GM23338 (cell line): ENCODE results near the gene ULK4. TPM values are rescaled to one million over a fixed set of nuclear protein-coding genes. Genes with fewer than 3 reads are reported as not detected.

ENCODE experiments used
- ATAC-seq: fragments of 200-7000 bp; cut with Tn5 transposase; 3 replicates; pipeline ENCODE4 v1.9.1; 2020
- DNase-seq: peaks from one replicate; pipeline ENCODE4 v3.0.0-alpha.2; 2015; ENCODE audit warnings: low spot score
- H2AFZ ChIP-seq: fragments of 200-600 bp; sonication (generic); 2 replicates; pipeline ENCODE4 v1.8.0; 2016; ENCODE audit warnings: antibody characterized with exemption, mild to moderate bottlenecking, moderate library complexity
- H3F3A ChIP-seq: fragments of 200-600 bp; sonication (generic); replicated peaks from 2 replicates; pipeline ENCODE4 v1.8.0; 2017; ENCODE audit warnings: antibody characterized with exemption, mixed run types, low read depth
- H3K27ac ChIP-seq: fragments of 200-600 bp; sonication (generic); 2 replicates; pipeline ENCODE4 v1.6.1; 2016; ENCODE audit warnings: low read depth
- H3K27me3 ChIP-seq: fragments of 200-600 bp; sonication (generic); 2 replicates; pipeline ENCODE4 v1.8.0; 2016; ENCODE audit warnings: mild to moderate bottlenecking, mixed run types, moderate library complexity; ENCODE audit not compliant: insufficient read depth
- H3K36me3 ChIP-seq: fragments of 200-600 bp; sonication (generic); 2 replicates; pipeline ENCODE4 v1.8.0; 2016; ENCODE audit warnings: mild to moderate bottlenecking; ENCODE audit not compliant: insufficient read depth
- H3K4me1 ChIP-seq: fragments of 200-600 bp; sonication (generic); 2 replicates; pipeline ENCODE4 v1.8.0; 2016; ENCODE audit warnings: mild to moderate bottlenecking, moderate library complexity; ENCODE audit not compliant: insufficient read depth
- H3K4me2 ChIP-seq: fragments of 200-600 bp; sonication (generic); 2 replicates; pipeline ENCODE4 v1.7.1; 2017; ENCODE audit warnings: mixed run types
- H3K4me3 ChIP-seq: fragments of 200-600 bp; sonication (generic); 2 replicates; pipeline ENCODE4 v1.6.1; 2016; ENCODE audit warnings: mixed run types
- H3K79me2 ChIP-seq: fragments of 200-600 bp; sonication (generic); replicated peaks from 2 replicates; pipeline ENCODE4 v1.8.0; 2017; ENCODE audit warnings: mild to moderate bottlenecking; ENCODE audit not compliant: insufficient read depth
- H3K9me2 ChIP-seq: fragments of 200-600 bp; sonication (generic); 2 replicates; pipeline ENCODE4 v1.8.0; 2017; ENCODE audit not compliant: insufficient read depth
- H4K20me1 ChIP-seq: fragments of 200-600 bp; sonication (generic); replicated peaks from 2 replicates; pipeline ENCODE4 v1.8.0; 2017; ENCODE audit warnings: mild to moderate bottlenecking; ENCODE audit not compliant: insufficient read depth
- H3K27ac Mint-ChIP-seq: 2 replicates; pipeline ENCODE4 v1.8.0; 2020; ENCODE audit warnings: inconsistent platforms, mild to moderate bottlenecking, moderate library complexity, mixed read lengths
- H3K27me3 Mint-ChIP-seq: 3 replicates; pipeline ENCODE4 v1.8.0; 2022; ENCODE audit warnings: low read depth, mild to moderate bottlenecking, moderate library complexity, mixed read lengths, inconsistent platforms; ENCODE audit not compliant: insufficient read depth, poor library complexity
- H3K36me3 Mint-ChIP-seq: 3 replicates; pipeline ENCODE4 v1.8.0; 2021; ENCODE audit warnings: low read depth, mild to moderate bottlenecking, inconsistent platforms, moderate library complexity, mixed read lengths
- H3K4me1 Mint-ChIP-seq: 3 replicates; pipeline ENCODE4 v1.8.0; 2020; ENCODE audit warnings: mild to moderate bottlenecking, inconsistent platforms, mixed read lengths
- H3K4me3 Mint-ChIP-seq: 3 replicates; pipeline ENCODE4 v1.8.0; 2021; ENCODE audit warnings: moderate library complexity, mild to moderate bottlenecking, inconsistent platforms, mixed read lengths
- H3K9me3 Mint-ChIP-seq: 3 replicates; pipeline ENCODE4 v1.8.0; 2020; ENCODE audit warnings: moderate library complexity, mild to moderate bottlenecking, inconsistent platforms, mixed read lengths
- CREB1 ChIP-seq: fragments of 250-450 bp; sonication (Bioruptor Pico); IDR thresholded peaks from 2 replicates; pipeline ENCODE4 v1.5.0; 2020; ENCODE audit warnings: low read depth, mild to moderate bottlenecking, moderate library complexity
- EZH2 ChIP-seq: fragments of 200-600 bp; sonication (generic); IDR thresholded peaks from one replicate; pipeline ENCODE4 v1.8.0; 2017; ENCODE audit warnings: antibody characterized with exemption, mild to moderate bottlenecking, low read depth; ENCODE audit not compliant: unreplicated experiment
- EZH2phosphoT487 ChIP-seq: fragments of 200-600 bp; sonication (generic); IDR thresholded peaks from one replicate; pipeline ENCODE4 v1.8.1; 2018; ENCODE audit warnings: antibody characterized with exemption; ENCODE audit not compliant: unreplicated experiment
- JUNB ChIP-seq: IDR thresholded peaks from one replicate; pipeline ENCODE4 v1.6.1; 2016; ENCODE audit warnings: antibody characterized with exemption; ENCODE audit not compliant: unreplicated experiment
- NANOG ChIP-seq: IDR thresholded peaks from 2 replicates; pipeline ENCODE4 v1.6.1; 2016; ENCODE audit warnings: antibody characterized with exemption, borderline replicate concordance
- POLR2AphosphoS5 ChIP-seq: IDR thresholded peaks from 2 replicates; pipeline ENCODE4 v1.6.1; 2016; ENCODE audit warnings: antibody characterized with exemption, low read depth
- STAT1 ChIP-seq: IDR thresholded peaks from one replicate; pipeline ENCODE4 v1.6.1; 2016; ENCODE audit warnings: antibody characterized with exemption; ENCODE audit not compliant: unreplicated experiment
- ZNF114 ChIP-seq: fragments of 250-450 bp; sonication (Bioruptor Pico); IDR thresholded peaks from 2 replicates; pipeline ENCODE4 v1.5.0; 2020; ENCODE audit warnings: mild to moderate bottlenecking, moderate library complexity
- ZNF331 ChIP-seq: fragments of 250-450 bp; sonication (Bioruptor Pico); IDR thresholded peaks from 2 replicates; pipeline ENCODE4 v1.5.0; 2020; ENCODE audit warnings: low read depth, mild to moderate bottlenecking, moderate library complexity
- polyA plus RNA-seq: library from polyadenylated mRNA; unstranded; fragments of >200 nt; fragmentation: Nextera tagmentation; extraction: Ambion mirVana; gene quantifications from 2 replicates; pipeline ENCODE4 v1.2.1, GENCODE V29; 2016
- total RNA-seq: library from RNA; depleted of rRNA; stranded (reverse); fragments of >200 nt; shearing (Covaris generic); gene quantifications from 2 replicates; pipeline ENCODE4 v1.2.3, GENCODE V29; 2014
- TF ChIP-seq, protein P1 (sequence below): IDR thresholded peaks from one replicate; pipeline ENCODE4 v1.6.1; 2018; ENCODE audit warnings: antibody characterized with exemption; ENCODE audit not compliant: unreplicated experiment
- TF ChIP-seq, protein P2 (sequence below): IDR thresholded peaks from 2 replicates; pipeline ENCODE4 v1.6.1; 2016; ENCODE audit warnings: antibody characterized with exemption
- TF ChIP-seq, protein P3 (sequence below): fragments of 250-450 bp; sonication (Bioruptor Pico); IDR thresholded peaks from 2 replicates; pipeline ENCODE4 v1.5.0; 2020; ENCODE audit warnings: mild to moderate bottlenecking, moderate library complexity
- TF ChIP-seq, protein P4 (sequence below), 2 experiments: fragments of 200-600 bp in 1 of 2; sonication (generic) in 1 of 2; conservative IDR thresholded peaks; 2 replicates each; pipeline versions ENCODE4 v1.5.1 to v1.6.1; 2016 to 2017; ENCODE audit warnings: antibody characterized with exemption in 2 of 2, low read depth in 2 of 2, mild to moderate bottlenecking in 2 of 2, moderate library complexity in 1 of 2

The ULK4 gene
- total and polyA plus RNA-seq, 2 experiments from 2014 or later, result 20.8 to 41.4 TPM

DNA sequence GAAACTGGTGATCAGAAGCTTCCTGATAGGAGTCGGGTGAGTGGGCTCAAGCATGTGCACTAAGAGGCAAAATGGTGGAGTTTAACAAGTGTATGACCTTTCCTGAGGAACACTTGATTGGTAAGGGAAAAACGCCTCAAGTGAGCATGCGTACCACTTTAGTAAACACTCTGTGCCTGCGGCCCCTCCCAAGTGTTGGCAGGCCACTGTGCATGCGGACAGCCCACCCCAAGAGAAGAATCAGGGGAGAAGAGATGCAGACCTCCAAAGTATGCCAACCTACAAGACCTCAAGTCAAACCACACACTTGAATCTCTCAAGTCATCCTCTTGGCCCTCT is 640.3 kb downstream of the ULK4 start:
- DNase-seq (no peak), ATAC-seq (no peak; the same call in 2 of the 3 replicates)
- no peak overlapping the region for H3K4me3 Mint-ChIP-seq
- no peaks in the 10 kb centered on the region for H3K36me3 Mint-ChIP-seq
- Histone ChIP-seq H3K4me2 (peak overlapping the region; percentile 69), H3K36me3 (no peaks in the 10 kb centered on the region), H2AFZ (peak overlapping the region; percentile 36; the same call in 1 of the 2 replicates), H3F3A (peaks cover 4% of the 10 kb centered on the region; the same call in 1 of the 2 replicates), H3K79me2 (no peaks in the 10 kb centered on the region), H3K27me3 (no peaks in the 10 kb centered on the region), H3K4me3 (0 out of 2 replicates have a peak overlapping the region, but pooled peaks have one; percentile 36), H4K20me1 (no peaks in the 10 kb centered on the region), H3K4me1 (peaks cover 43% of the 10 kb centered on the region), H3K27ac (peak overlapping the region; percentile 85), H3K9me2 (no peaks in the 10 kb centered on the region)
- no peaks in the 10 kb centered on the region for H3K9me3 Mint-ChIP-seq
- peaks cover 2% of the 10 kb centered on the region for H3K27me3 Mint-ChIP-seq
- peaks cover 52% of the 10 kb centered on the region for H3K4me1 Mint-ChIP-seq
- no peak for TF ChIP-seq EZH2
- TF ChIP-seq, protein P1, sequence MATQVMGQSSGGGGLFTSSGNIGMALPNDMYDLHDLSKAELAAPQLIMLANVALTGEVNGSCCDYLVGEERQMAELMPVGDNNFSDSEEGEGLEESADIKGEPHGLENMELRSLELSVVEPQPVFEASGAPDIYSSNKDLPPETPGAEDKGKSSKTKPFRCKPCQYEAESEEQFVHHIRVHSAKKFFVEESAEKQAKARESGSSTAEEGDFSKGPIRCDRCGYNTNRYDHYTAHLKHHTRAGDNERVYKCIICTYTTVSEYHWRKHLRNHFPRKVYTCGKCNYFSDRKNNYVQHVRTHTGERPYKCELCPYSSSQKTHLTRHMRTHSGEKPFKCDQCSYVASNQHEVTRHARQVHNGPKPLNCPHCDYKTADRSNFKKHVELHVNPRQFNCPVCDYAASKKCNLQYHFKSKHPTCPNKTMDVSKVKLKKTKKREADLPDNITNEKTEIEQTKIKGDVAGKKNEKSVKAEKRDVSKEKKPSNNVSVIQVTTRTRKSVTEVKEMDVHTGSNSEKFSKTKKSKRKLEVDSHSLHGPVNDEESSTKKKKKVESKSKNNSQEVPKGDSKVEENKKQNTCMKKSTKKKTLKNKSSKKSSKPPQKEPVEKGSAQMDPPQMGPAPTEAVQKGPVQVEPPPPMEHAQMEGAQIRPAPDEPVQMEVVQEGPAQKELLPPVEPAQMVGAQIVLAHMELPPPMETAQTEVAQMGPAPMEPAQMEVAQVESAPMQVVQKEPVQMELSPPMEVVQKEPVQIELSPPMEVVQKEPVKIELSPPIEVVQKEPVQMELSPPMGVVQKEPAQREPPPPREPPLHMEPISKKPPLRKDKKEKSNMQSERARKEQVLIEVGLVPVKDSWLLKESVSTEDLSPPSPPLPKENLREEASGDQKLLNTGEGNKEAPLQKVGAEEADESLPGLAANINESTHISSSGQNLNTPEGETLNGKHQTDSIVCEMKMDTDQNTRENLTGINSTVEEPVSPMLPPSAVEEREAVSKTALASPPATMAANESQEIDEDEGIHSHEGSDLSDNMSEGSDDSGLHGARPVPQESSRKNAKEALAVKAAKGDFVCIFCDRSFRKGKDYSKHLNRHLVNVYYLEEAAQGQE, result no peak
- no peak for TF ChIP-seq POLR2AphosphoS5
- TF ChIP-seq EZH2phosphoT487, result no peak
- TF ChIP-seq, protein P2, sequence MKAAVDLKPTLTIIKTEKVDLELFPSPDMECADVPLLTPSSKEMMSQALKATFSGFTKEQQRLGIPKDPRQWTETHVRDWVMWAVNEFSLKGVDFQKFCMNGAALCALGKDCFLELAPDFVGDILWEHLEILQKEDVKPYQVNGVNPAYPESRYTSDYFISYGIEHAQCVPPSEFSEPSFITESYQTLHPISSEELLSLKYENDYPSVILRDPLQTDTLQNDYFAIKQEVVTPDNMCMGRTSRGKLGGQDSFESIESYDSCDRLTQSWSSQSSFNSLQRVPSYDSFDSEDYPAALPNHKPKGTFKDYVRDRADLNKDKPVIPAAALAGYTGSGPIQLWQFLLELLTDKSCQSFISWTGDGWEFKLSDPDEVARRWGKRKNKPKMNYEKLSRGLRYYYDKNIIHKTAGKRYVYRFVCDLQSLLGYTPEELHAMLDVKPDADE, result no peak
- TF ChIP-seq ZNF331 (CRISPR knock-in tag), result no peak
- TF ChIP-seq JUNB, result no peak
- TF ChIP-seq CREB1 (CRISPR knock-in tag), result no peak
- no peak for TF ChIP-seq NANOG
- TF ChIP-seq STAT1, result no peak
- TF ChIP-seq, protein P3, sequence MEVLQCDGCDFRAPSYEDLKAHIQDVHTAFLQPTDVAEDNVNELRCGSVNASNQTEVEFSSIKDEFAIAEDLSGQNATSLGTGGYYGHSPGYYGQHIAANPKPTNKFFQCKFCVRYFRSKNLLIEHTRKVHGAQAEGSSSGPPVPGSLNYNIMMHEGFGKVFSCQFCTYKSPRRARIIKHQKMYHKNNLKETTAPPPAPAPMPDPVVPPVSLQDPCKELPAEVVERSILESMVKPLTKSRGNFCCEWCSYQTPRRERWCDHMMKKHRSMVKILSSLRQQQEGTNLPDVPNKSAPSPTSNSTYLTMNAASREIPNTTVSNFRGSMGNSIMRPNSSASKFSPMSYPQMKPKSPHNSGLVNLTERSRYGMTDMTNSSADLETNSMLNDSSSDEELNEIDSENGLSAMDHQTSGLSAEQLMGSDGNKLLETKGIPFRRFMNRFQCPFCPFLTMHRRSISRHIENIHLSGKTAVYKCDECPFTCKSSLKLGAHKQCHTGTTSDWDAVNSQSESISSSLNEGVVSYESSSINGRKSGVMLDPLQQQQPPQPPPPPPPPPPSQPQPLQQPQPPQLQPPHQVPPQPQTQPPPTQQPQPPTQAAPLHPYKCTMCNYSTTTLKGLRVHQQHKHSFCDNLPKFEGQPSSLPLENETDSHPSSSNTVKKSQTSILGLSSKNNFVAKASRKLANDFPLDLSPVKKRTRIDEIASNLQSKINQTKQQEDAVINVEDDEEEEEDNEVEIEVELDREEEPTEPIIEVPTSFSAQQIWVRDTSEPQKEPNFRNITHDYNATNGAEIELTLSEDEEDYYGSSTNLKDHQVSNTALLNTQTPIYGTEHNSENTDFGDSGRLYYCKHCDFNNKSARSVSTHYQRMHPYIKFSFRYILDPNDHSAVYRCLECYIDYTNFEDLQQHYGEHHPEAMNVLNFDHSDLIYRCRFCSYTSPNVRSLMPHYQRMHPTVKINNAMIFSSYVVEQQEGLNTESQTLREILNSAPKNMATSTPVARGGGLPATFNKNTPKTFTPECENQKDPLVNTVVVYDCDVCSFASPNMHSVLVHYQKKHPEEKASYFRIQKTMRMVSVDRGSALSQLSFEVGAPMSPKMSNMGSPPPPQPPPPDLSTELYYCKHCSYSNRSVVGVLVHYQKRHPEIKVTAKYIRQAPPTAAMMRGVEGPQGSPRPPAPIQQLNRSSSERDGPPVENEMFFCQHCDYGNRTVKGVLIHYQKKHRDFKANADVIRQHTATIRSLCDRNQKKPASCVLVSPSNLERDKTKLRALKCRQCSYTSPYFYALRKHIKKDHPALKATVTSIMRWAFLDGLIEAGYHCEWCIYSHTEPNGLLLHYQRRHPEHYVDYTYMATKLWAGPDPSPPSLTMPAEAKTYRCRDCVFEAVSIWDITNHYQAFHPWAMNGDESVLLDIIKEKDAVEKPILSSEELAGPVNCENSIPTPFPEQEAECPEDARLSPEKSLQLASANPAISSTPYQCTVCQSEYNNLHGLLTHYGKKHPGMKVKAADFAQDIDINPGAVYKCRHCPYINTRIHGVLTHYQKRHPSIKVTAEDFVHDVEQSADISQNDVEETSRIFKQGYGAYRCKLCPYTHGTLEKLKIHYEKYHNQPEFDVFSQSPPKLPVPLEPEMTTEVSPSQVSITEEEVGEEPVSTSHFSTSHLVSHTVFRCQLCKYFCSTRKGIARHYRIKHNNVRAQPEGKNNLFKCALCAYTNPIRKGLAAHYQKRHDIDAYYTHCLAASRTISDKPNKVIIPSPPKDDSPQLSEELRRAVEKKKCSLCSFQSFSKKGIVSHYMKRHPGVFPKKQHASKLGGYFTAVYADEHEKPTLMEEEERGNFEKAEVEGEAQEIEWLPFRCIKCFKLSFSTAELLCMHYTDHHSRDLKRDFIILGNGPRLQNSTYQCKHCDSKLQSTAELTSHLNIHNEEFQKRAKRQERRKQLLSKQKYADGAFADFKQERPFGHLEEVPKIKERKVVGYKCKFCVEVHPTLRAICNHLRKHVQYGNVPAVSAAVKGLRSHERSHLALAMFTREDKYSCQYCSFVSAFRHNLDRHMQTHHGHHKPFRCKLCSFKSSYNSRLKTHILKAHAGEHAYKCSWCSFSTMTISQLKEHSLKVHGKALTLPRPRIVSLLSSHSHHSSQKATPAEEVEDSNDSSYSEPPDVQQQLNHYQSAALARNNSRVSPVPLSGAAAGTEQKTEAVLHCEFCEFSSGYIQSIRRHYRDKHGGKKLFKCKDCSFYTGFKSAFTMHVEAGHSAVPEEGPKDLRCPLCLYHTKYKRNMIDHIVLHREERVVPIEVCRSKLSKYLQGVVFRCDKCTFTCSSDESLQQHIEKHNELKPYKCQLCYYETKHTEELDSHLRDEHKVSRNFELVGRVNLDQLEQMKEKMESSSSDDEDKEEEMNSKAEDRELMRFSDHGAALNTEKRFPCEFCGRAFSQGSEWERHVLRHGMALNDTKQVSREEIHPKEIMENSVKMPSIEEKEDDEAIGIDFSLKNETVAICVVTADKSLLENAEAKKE, result no peak
- no peak for TF ChIP-seq ZNF114 (CRISPR knock-in tag)
- TF ChIP-seq, protein P4, sequence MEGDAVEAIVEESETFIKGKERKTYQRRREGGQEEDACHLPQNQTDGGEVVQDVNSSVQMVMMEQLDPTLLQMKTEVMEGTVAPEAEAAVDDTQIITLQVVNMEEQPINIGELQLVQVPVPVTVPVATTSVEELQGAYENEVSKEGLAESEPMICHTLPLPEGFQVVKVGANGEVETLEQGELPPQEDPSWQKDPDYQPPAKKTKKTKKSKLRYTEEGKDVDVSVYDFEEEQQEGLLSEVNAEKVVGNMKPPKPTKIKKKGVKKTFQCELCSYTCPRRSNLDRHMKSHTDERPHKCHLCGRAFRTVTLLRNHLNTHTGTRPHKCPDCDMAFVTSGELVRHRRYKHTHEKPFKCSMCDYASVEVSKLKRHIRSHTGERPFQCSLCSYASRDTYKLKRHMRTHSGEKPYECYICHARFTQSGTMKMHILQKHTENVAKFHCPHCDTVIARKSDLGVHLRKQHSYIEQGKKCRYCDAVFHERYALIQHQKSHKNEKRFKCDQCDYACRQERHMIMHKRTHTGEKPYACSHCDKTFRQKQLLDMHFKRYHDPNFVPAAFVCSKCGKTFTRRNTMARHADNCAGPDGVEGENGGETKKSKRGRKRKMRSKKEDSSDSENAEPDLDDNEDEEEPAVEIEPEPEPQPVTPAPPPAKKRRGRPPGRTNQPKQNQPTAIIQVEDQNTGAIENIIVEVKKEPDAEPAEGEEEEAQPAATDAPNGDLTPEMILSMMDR (conservative IDR thresholded peaks at IDR 0.05; ENCODE audit: low read depth in 2 of 2), result no peak
- peak overlapping the region; percentile 41 for H3K27ac Mint-ChIP-seq
